ENCODE results near the gene PIK3AP1. TPM values are rescaled to one million over a fixed set of nuclear protein-coding genes. Genes with fewer than 3 reads are reported as not detected.

Gene PIK3AP1
- total and polyA plus RNA-seq, 2 of the 8 experiments (the other 6 are each of a cell fraction or from before 2014, with no cell fraction given): 1.9 to 4.5 TPM

- no peak overlapping the region for H3K4me3 ChIP-seq (ENCODE audit: extremely low read depth in 1 of 4, insufficient read depth in 2 of 4, low read depth in 3 of 4, low read length in 4 of 4)
- FAIRE-seq: no peak
- no peaks in the 10 kb centered on the region for H3K79me2 ChIP-seq (ENCODE audit: control insufficient read depth in 1 of 2, insufficient read depth in 2 of 2, low read length in 2 of 2)
- no peaks in the 10 kb centered on the region for H3K27me3 ChIP-seq (replicated peaks in 1 of 4; ENCODE audit: control insufficient read depth in 3 of 4, extremely low read depth in 1 of 4, insufficient read depth in 3 of 4, low read length in 3 of 4)
- no peak overlapping the region for H3K27ac ChIP-seq (ENCODE audit: low read depth, low read length)
- CTCF ChIA-PET (ENCODE audit: partially characterized antibody): no interaction called here
- no peak overlapping the region for H4K8ac ChIP-seq (ENCODE audit: extremely low read depth, insufficient read depth, low read length)
- no peak overlapping the region for H4K91ac ChIP-seq (replicated peaks; ENCODE audit: insufficient read length, low read length)
- no peak overlapping the region for H2BK20ac ChIP-seq (ENCODE audit: low read length)
- no peaks in the 10 kb centered on the region for H3K23me2 ChIP-seq (ENCODE audit: low read depth, low read length)
- POLR2A ChIA-PET (ENCODE audit: partially characterized antibody): no interaction called here
- H2BK12ac ChIP-seq (ENCODE audit: low read depth, low read length): no peak overlapping the region
- H3K4me2 ChIP-seq (ENCODE audit: insufficient read depth in 1 of 2, low read depth in 2 of 2, low read length in 2 of 2): no peak overlapping the region
- H3K23ac ChIP-seq (ENCODE audit: insufficient read length): no peak overlapping the region
- no peak overlapping the region for H4K5ac ChIP-seq (ENCODE audit: insufficient read length, low read depth, low read length)
- H3K4me1 ChIP-seq (replicated peaks in 1 of 4; ENCODE audit: control insufficient read depth in 3 of 4, insufficient read depth in 4 of 4, low read length in 3 of 4): no peaks in the 10 kb centered on the region
- no peak for TF ChIP-seq FOSL1 (IDR thresholded peaks at IDR 0.05; ENCODE audit: insufficient read depth, low read depth, low read length)
- TF ChIP-seq ZNF274 (IDR thresholded peaks at IDR 0.05; ENCODE audit: borderline replicate concordance, extremely low read depth, low read length): no peak
- no peak for TF ChIP-seq BCL11A (IDR thresholded peaks at IDR 0.05; ENCODE audit: low read depth in 2 of 2, low read length in 2 of 2)
- TF ChIP-seq YY1 (IDR thresholded peaks at IDR 0.05; ENCODE audit: low read depth, low read length): no peak
- no peaks in the 10 kb centered on the region for H3K79me1 ChIP-seq (ENCODE audit: low read depth, low read length)
- no peak for DNase-seq (ENCODE audit: low read depth in 1 of 2, low spot score in 2 of 2)
- no peak overlapping the region for H2AK5ac ChIP-seq (ENCODE audit: low read depth, low read length)
- no peaks in the 10 kb centered on the region for H4K20me1 ChIP-seq (replicated peaks in 1 of 2; ENCODE audit: control insufficient read depth in 1 of 2, insufficient read depth in 2 of 2, low read length in 2 of 2)
- no peak overlapping the region for H2BK15ac ChIP-seq (ENCODE audit: low read length)
- no peak overlapping the region for H3K9ac ChIP-seq (replicated peaks in 1 of 4; ENCODE audit: extremely low read depth in 1 of 4, low read depth in 3 of 4, low read length in 3 of 4)
- H2BK5ac ChIP-seq (ENCODE audit: low read depth, low read length): no peak overlapping the region
- H3K18ac ChIP-seq (ENCODE audit: extremely low read depth, low read length): no peak overlapping the region
- no peaks in the 10 kb centered on the region for H3K9me3 ChIP-seq (ENCODE audit: insufficient read depth in 2 of 2, low read depth in 1 of 2, low read length in 1 of 2)
- H3K14ac ChIP-seq (ENCODE audit: insufficient read length): no peak overlapping the region
- no peak overlapping the region for H2BK120ac ChIP-seq (replicated peaks; ENCODE audit: low read depth, low read length)
- no peak overlapping the region for H3K4ac ChIP-seq (replicated peaks; ENCODE audit: insufficient read length, low read depth, low read length)
- H3K56ac ChIP-seq (replicated peaks; ENCODE audit: insufficient read length, low read depth, low read length): no peak overlapping the region
- 92% methylated on average over 3 of the region's 3 CpGs; no CpG with 5 or more reads in 1 of the 2 experiments for WGBS, 2 experiments (ENCODE audit: extremely low coverage in 1 of 2, insufficient coverage in 1 of 2, insufficient read length in 1 of 2, insufficient replicate concordance in 2 of 2, low coverage in 1 of 2, low lambda C conversion rate in 2 of 2, missing lambda C conversion rate in 1 of 2)
- H2AFZ ChIP-seq (ENCODE audit: low read length): no peak overlapping the region
- no peaks in the 10 kb centered on the region for H3K36me3 ChIP-seq (ENCODE audit: control insufficient read depth in 2 of 4, insufficient read depth in 4 of 4, low read length in 3 of 4)
Measured at GRCh38 chr10:96667401-96667800, 52.9 kb downstream of the PIK3AP1 start.

All from H1 (cell line).